Activated CD8-positive, alpha-beta T cell treated with anti-CD3 and anti-CD28 coated beads for 36 hours (primary cell): ENCODE data around the gene ABCA7. TPM values are rescaled to one million over a fixed set of nuclear protein-coding genes. Genes with fewer than 3 reads are reported as not detected.

Experiments used
- ATAC-seq: fragments of 200-7000 bp; cut with Tn5 transposase; one replicate; pipeline ENCODE4 v1.10.0; 2021; ENCODE audit warnings: mild to moderate bottlenecking, moderate library complexity
- CTCF ChIA-PET: fragments of 350-600 bp; sonication (Branson Sonifier 250); formaldehyde crosslinking; loops from one replicate; lab custom pipeline; 2021; ENCODE audit warnings: antibody characterized with exemption; lab: Charles Lee
- POLR2A ChIA-PET: fragments of 350-600 bp; sonication (Branson Sonifier 250); formaldehyde crosslinking; loops from one replicate; lab custom pipeline; 2021; ENCODE audit warnings: antibody characterized with exemption; lab: Charles Lee
- DNase-seq: peaks from one replicate; pipeline ENCODE4 v3.0.0-alpha.2; 2020
- H3K27ac Mint-ChIP-seq: one replicate; pipeline ENCODE4 v1.8.0; 2021; ENCODE audit warnings: mild to moderate bottlenecking, mixed read lengths
- H3K27me3 Mint-ChIP-seq: one replicate; pipeline ENCODE4 v1.8.0; 2021; ENCODE audit warnings: mixed read lengths
- H3K36me3 Mint-ChIP-seq: one replicate; pipeline ENCODE4 v1.8.0; 2021; ENCODE audit warnings: low read depth, mixed read lengths
- H3K4me1 Mint-ChIP-seq: one replicate; pipeline ENCODE4 v1.8.0; 2021; ENCODE audit warnings: low read depth, mixed read lengths
- H3K4me3 Mint-ChIP-seq: one replicate; pipeline ENCODE4 v1.8.0; 2021; ENCODE audit warnings: mild to moderate bottlenecking, moderate library complexity, mixed read lengths
- H3K9me3 Mint-ChIP-seq: one replicate; pipeline ENCODE4 v1.8.0; 2021; ENCODE audit warnings: mixed read lengths
- intact Hi-C: fragments of 100-400 bp; cut with micrococcal nuclease; formaldehyde crosslinking; loops from one replicate; pipeline ENCODE4 v1.10.0; 2022
- total RNA-seq, 2 experiments: library from RNA; stranded (reverse); gene quantifications; one replicate each; pipeline ENCODE4 v1.2.3, GENCODE V29; 2021
- TF ChIP-seq, protein P1 (sequence below): fragments of 200-600 bp; IDR thresholded peaks from one replicate; pipeline ENCODE4 v1.8.0; 2022; ENCODE audit warnings: antibody characterized with exemption, mild to moderate bottlenecking

The ABCA7 gene
- total RNA-seq, 2 experiments from 2014 or later = 14.0 to 14.6 TPM

DNA sequence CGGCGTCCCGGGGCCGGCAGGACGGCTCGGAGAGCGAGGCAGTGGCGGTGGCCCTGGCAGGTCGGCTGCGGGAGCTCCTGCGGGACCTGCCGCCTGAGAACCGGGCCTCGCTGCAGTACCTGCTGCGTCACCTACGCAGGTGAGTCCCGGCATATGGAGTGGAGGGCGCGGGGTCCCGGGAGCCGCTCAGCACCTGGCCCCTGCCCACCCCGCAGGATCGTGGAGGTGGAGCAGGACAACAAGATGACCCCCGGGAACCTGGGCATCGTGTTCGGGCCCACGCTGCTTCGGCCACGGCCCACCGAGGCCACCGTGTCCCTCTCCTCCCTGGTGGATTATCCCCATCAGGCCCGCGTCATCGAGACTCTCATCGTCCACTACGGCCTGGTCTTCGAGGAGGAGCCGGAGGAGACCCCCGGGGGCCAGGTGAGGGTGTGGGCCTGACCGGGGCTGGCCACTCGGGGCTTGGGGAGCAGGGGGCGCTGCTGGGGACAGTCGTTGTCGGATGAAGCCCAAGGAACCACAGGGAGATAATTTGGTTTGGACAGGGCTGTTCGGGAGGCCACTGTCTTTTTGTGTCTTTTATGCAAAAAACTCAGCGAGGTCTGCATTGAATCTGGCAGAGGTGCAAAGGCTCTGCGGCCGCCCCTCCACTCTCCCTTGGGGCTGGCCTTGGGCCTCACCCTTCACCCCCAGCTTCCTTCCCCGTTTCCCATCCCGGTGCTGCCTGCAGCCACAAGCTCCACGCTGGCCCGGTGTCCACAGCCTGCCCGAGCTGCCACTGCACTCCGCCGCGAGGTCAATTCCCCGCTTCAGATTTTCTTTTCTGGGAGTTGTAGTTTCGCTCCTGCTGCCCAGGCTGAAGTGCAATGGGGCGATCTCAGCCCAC is 43.3 kb downstream of the ABCA7 start:
- intact Hi-C loops = no loop called here
- Mint-ChIP-seq H3K27me3 (no peaks in the 10 kb centered on the region), H3K4me3 (no peak overlapping the region), H3K36me3 (peaks cover 64% of the 10 kb centered on the region), H3K27ac (no peak overlapping the region), H3K9me3 (no peaks in the 10 kb centered on the region), H3K4me1 (peaks cover 54% of the 10 kb centered on the region)
- POLR2A ChIA-PET = interaction anchor here (0.6 to 10.0 kb wide), 6 partner anchors 11 to 403 kb away, joined by 3 to 72 read pairs (median 8); partner anchors contain the start of genes CNN2 and POLR2E
- ATAC-seq = no peak
- DNase-seq = no peak
- CTCF ChIA-PET = interaction anchor here (0.7 to 3.9 kb wide), 2 partner anchors 17 to 183 kb away, joined by 4 to 22 read pairs; partner anchors contain the start of gene ARHGAP45
- TF ChIP-seq, protein P1, sequence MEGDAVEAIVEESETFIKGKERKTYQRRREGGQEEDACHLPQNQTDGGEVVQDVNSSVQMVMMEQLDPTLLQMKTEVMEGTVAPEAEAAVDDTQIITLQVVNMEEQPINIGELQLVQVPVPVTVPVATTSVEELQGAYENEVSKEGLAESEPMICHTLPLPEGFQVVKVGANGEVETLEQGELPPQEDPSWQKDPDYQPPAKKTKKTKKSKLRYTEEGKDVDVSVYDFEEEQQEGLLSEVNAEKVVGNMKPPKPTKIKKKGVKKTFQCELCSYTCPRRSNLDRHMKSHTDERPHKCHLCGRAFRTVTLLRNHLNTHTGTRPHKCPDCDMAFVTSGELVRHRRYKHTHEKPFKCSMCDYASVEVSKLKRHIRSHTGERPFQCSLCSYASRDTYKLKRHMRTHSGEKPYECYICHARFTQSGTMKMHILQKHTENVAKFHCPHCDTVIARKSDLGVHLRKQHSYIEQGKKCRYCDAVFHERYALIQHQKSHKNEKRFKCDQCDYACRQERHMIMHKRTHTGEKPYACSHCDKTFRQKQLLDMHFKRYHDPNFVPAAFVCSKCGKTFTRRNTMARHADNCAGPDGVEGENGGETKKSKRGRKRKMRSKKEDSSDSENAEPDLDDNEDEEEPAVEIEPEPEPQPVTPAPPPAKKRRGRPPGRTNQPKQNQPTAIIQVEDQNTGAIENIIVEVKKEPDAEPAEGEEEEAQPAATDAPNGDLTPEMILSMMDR = no peak

DNA sequence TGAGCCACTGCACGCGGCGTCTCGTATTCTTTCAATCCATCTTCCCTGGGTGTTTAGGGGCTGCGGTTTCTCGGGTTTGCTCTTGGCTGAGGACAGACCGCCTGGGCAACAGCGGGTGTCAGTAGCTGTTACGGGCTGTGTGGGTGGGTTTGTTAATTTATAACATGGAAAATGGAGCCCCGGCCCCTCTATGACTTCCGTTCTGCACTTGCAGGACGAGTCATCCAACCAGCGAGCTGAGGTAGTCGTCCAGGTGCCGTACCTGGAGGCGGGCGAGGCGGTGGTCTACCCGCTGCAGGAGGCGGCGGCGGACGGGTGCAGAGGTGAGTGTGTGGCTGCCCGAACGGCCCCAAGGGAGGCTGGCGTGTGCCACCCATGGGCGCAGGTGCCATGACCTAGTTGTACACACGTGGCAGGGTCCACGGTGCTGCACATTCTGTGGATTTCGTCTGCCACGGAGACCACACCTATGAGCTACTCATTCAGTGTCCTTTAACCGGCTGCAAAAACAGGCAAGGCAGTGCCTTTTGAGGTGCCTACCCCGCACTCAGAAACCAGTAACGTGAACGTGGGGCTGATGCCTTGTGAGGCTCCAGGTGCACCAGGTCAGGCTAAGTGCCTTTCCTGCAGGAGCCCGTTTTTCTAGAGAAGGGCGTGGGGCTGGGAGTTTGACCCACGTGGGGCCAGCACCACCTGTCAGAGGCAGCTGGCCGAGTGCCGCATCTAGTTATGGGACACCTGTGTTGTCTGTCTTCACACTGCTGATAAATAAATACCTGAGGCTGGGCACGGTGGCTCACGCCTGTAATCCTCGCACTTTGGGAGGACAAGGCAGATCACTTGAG is 44.3 kb downstream of the ABCA7 start:
- DNase-seq (peak; percentile 62), ATAC-seq (no peak)
- Mint-ChIP-seq H3K27me3 (no peaks in the 10 kb centered on the region), H3K4me1 (peaks cover 61% of the 10 kb centered on the region), H3K36me3 (peaks cover 69% of the 10 kb centered on the region), H3K27ac (peak overlapping the region; percentile 48), H3K4me3 (no peak overlapping the region), H3K9me3 (no peaks in the 10 kb centered on the region)
- TF ChIP-seq, protein P1 = no peak
- POLR2A ChIA-PET = interaction anchor here (0.7 to 10.0 kb wide), 10 partner anchors 9 to 175 kb away, joined by 3 to 148 read pairs (median 4); partner anchors contain the start of genes CNN2 and POLR2E
- CTCF ChIA-PET = interaction anchor here (1.0 kb wide), 1 partner anchor 111 kb away, joined by 3 read pairs; no protein-coding TSS in a partner anchor
- intact Hi-C loops = no loop called here

DNA sequence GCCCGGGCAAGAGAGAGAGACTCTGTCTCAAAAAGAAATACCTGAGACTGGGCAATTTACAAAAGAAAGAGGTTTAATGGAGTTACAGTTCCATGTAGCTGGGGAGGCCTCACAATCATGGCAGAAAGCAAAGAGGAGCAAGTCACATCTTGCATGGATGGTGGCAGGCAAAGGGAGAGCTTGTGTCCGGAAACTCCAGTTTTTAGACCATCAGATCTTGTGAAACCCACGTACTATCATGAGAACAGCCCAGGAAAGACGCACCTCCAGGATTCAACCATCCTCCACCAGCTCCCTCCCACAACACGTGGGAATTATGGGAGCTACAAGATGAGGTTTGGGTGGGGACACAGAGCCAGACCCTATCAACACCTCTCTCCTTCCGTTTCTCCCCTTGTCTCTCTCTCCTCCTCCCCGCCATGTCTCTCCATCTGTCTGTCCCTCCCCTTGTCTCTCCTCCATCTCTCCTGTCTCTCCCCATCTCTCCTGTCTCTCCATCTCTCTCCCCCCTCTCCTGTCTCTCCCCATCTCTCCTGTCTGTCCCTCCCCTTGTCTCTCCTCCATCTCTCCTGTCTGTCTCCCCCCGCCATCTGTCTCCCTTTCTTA is 45.2 kb downstream of the ABCA7 start:
- Mint-ChIP-seq H3K9me3 (no peaks in the 10 kb centered on the region), H3K36me3 (peaks cover 64% of the 10 kb centered on the region), H3K27ac (peak overlapping the region; percentile 40), H3K27me3 (no peaks in the 10 kb centered on the region), H3K4me3 (no peak overlapping the region), H3K4me1 (peaks cover 58% of the 10 kb centered on the region)
- intact Hi-C loops = no loop called here
- no peak for DNase-seq
- TF ChIP-seq, protein P1 = no peak
- ATAC-seq = no peak
- ChIA-PET CTCF (no interaction called here), POLR2A (interaction anchor here (0.7 to 10.0 kb wide), 11 partner anchors 9 to 174 kb away, joined by 3 to 148 read pairs (median 6); partner anchors contain the start of genes ARHGAP45, CNN2 and POLR2E)

DNA sequence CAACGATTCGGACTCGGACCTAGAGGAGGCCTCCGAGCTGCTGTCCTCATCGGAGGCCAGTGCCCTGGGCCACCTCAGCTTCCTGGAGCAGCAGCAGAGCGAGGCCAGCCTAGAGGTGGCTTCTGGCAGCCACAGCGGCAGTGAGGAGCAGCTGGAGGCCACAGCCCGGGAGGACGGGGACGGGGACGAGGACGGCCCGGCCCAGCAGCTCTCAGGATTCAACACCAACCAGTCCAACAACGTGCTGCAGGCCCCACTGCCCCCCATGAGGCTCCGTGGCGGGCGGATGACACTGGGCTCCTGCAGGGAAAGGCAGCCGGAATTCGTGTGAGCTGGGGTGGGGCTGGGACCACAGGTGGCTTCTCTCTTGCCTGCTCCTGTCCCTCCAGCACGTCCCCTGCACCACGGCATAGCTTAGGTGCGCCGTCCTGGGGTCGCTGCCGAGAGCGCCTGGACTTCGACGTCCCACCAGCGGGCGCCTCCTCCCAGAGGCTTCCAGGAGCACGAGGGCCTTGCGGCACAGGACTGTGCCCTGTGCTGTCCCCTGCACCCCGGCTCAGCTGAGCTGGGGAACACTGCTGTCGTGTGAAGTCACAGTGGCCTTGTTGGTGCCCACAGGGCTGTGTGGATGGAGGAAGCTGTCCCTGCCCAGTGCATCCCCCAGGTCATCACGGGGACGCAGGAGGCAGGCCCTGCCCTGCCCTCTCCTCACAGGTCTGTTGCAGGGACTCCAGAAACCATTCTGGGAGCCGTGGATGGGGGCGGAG is 46.0 kb downstream of the ABCA7 start:
- intact Hi-C loops = no loop called here
- TF ChIP-seq, protein P1 = no peak
- H3K27ac Mint-ChIP-seq = no peak overlapping the region
- CTCF ChIA-PET = interaction anchor here (1.1 kb wide), 1 partner anchor 155 kb away, joined by 3 read pairs; no protein-coding TSS in a partner anchor
- POLR2A ChIA-PET = interaction anchor here (1.2 to 10.0 kb wide), 11 partner anchors 9 to 176 kb away, joined by 3 to 148 read pairs (median 6); partner anchors contain the start of genes ARHGAP45, CNN2 and POLR2E
- no peaks in the 10 kb centered on the region for H3K27me3 Mint-ChIP-seq
- no peaks in the 10 kb centered on the region for H3K9me3 Mint-ChIP-seq
- ATAC-seq (no peak), DNase-seq (no peak)
- H3K4me1 Mint-ChIP-seq = peaks cover 56% of the 10 kb centered on the region
- peaks cover 60% of the 10 kb centered on the region for H3K36me3 Mint-ChIP-seq
- H3K4me3 Mint-ChIP-seq = no peak overlapping the region
